ENCODE results near the gene HSPA5.
"Not testable (repeated sequence)": the region's sequence is repeated elsewhere in the genome, so short reads cannot be mapped to it uniquely, and the experiment has no call there.

HSPA5 gene

GRCh38 chr9:125200216-125201047 lies 40.7 kb downstream of the HSPA5 start, which contains the start of gene RABEPK:
RABEPK (plus strand) TSS chr9:125200542; CDS start chr9:125203014, 2,472 bp downstream.
- DNase-seq (ENCODE audit: low read depth), result peak; percentile 73
- H3K4me3 ChIP-seq (ENCODE audit: low read depth, low read length), result peak within 1 kb of the TSS; percentile 73

- not testable (repeated sequence) for DNase-seq (ENCODE audit: low read depth); H3K4me3 ChIP-seq (ENCODE audit: low read depth, low read length)
Measured at GRCh38 chr9:125195591-125195990, 45.6 kb downstream of the HSPA5 start.

GRCh38 chr9:125194466-125194865 lies 46.7 kb downstream of the HSPA5 start:
- not testable (repeated sequence) for DNase-seq (ENCODE audit: low read depth); H3K4me3 ChIP-seq (ENCODE audit: low read depth, low read length)

GRCh38 chr9:125190361-125190801 lies 50.8 kb downstream of the HSPA5 start:
- peak overlapping the region; percentile 98 for H3K4me3 ChIP-seq (ENCODE audit: low read depth, low read length)
- no peak for DNase-seq (ENCODE audit: low read depth)

GRCh38 chr9:125189361-125190289 lies 51.5 kb downstream of the HSPA5 start, which contains the start of gene PPP6C:
PPP6C (minus strand) TSS chr9:125189803; CDS start chr9:125189718, 85 bp downstream.
- DNase-seq (ENCODE audit: low read depth), result peak; percentile 89
- peak within 1 kb of the TSS; percentile 98 for H3K4me3 ChIP-seq (ENCODE audit: low read depth, low read length)

- peak overlapping the region; percentile 98 for H3K4me3 ChIP-seq (ENCODE audit: low read depth, low read length)
- DNase-seq (ENCODE audit: low read depth), result no peak
Measured at GRCh38 chr9:125189011-125189360, 52.2 kb downstream of the HSPA5 start.

All from skeletal muscle cell (primary cell).